ENCODE data around the gene WWTR1. TPM values are rescaled to one million over a fixed set of nuclear protein-coding genes. Genes with fewer than 3 reads are reported as not detected.

Gene WWTR1
- total RNA-seq, 2 donors from 2014 or later, result 17.3 to 18.5 TPM

DNA sequence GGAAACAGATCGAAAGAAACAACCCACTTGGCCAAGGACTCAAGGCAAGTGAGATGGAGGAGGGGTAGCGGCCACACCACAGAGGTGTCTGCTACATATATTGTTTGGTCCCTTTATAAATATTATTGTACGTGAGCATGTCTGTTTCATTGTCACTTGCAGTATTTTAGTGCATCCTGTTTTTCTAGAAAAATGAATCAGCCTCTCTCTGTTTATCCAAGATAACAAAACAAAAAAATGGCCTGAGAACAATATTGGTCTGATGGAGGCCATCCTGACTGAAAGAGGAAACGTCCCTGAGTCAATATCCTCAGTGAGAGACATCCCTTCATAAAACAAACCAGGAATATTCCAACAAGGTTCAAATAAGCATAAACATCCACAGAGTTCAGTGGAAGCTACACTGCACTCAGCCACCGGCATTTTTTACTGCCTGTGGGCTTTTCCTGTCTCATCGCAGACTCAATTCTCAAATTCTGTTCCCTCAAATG, 42.0 kb downstream of the WWTR1 start:
- H3K4me1 ChIP-seq (ENCODE audit: control insufficient read depth, insufficient read depth, low read length), result peaks cover 12% of the 10 kb centered on the region
- peaks cover 3% of the 10 kb centered on the region for H3K36me3 ChIP-seq (ENCODE audit: control insufficient read depth, insufficient read depth, low read length)
- peaks cover 36% of the 10 kb centered on the region for H3K4me1 Mint-ChIP-seq
- H3K27me3 ChIP-seq (ENCODE audit: control insufficient read depth, insufficient read depth, low read length, poor library complexity, severe bottlenecking), result no peaks in the 10 kb centered on the region
- no peaks in the 10 kb centered on the region for H3K9me3 Mint-ChIP-seq
- H3K4me3 Mint-ChIP-seq, result no peak overlapping the region
- H3K9ac ChIP-seq (ENCODE audit: extremely low read depth, low read length, poor library complexity, severe bottlenecking), result no peak overlapping the region
- H3K36me3 Mint-ChIP-seq (ENCODE audit: low read depth), result no peaks in the 10 kb centered on the region
- H3K27ac ChIP-seq (ENCODE audit: low read depth, low read length), result no peak overlapping the region
- WGBS, 2 experiments (ENCODE audit: insufficient coverage in 1 of 2, insufficient read length in 1 of 2), result 95 to 97% methylated on average over 5 to 6 of the region's 6 CpGs
- H3K27ac Mint-ChIP-seq, result peak overlapping the region; percentile 71
- H3K9me3 ChIP-seq (ENCODE audit: control insufficient read depth, low read length), result no peaks in the 10 kb centered on the region
- no peak for DNase-seq
- H3K4me3 ChIP-seq (ENCODE audit: low read length), result no peak overlapping the region
- H3K27me3 Mint-ChIP-seq (ENCODE audit: insufficient read depth), result no peaks in the 10 kb centered on the region
- TF ChIP-seq, protein P1, sequence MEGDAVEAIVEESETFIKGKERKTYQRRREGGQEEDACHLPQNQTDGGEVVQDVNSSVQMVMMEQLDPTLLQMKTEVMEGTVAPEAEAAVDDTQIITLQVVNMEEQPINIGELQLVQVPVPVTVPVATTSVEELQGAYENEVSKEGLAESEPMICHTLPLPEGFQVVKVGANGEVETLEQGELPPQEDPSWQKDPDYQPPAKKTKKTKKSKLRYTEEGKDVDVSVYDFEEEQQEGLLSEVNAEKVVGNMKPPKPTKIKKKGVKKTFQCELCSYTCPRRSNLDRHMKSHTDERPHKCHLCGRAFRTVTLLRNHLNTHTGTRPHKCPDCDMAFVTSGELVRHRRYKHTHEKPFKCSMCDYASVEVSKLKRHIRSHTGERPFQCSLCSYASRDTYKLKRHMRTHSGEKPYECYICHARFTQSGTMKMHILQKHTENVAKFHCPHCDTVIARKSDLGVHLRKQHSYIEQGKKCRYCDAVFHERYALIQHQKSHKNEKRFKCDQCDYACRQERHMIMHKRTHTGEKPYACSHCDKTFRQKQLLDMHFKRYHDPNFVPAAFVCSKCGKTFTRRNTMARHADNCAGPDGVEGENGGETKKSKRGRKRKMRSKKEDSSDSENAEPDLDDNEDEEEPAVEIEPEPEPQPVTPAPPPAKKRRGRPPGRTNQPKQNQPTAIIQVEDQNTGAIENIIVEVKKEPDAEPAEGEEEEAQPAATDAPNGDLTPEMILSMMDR (conservative IDR thresholded peaks at IDR 0.05), result no peak

DNA sequence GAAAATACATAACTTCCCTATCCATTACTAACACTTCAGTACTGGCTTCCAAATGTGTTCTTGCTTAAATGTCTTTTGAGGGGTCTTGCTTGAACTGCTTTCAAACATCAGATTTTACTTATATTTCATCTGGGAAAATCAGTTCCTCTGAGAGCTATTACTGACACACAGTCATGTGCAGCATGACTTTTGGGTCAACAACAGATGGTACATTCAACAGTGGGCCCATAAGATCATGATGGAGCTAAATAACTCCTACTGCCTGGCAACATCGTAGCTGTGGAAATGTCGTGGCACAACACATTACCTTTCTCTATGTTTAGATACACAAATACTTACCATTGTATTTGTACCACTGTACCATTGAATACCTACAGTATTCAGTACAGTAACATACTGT, 43.8 kb downstream of the WWTR1 start:
- Mint-ChIP-seq H3K27ac (no peak overlapping the region), H3K9me3 (no peaks in the 10 kb centered on the region), H3K4me3 (no peak overlapping the region), H3K27me3 (ENCODE audit: insufficient read depth) (no peaks in the 10 kb centered on the region), H3K36me3 (ENCODE audit: low read depth) (no peaks in the 10 kb centered on the region), H3K4me1 (peaks cover 31% of the 10 kb centered on the region)
- H3K9ac ChIP-seq (ENCODE audit: extremely low read depth, low read length, poor library complexity, severe bottlenecking), result no peak overlapping the region
- no peak for DNase-seq
- H3K36me3 ChIP-seq (ENCODE audit: control insufficient read depth, insufficient read depth, low read length), result peaks cover 3% of the 10 kb centered on the region
- H3K4me3 ChIP-seq (ENCODE audit: low read length), result no peak overlapping the region
- WGBS, 2 experiments (ENCODE audit: insufficient coverage in 1 of 2, insufficient read length in 1 of 2), result 97 to 100% methylated on average over 1 to 2 of the region's 2 CpGs
- no peaks in the 10 kb centered on the region for H3K9me3 ChIP-seq (ENCODE audit: control insufficient read depth, low read length)
- TF ChIP-seq, protein P1 (conservative IDR thresholded peaks at IDR 0.05), result no peak
- no peaks in the 10 kb centered on the region for H3K27me3 ChIP-seq (ENCODE audit: control insufficient read depth, insufficient read depth, low read length, poor library complexity, severe bottlenecking)
- H3K4me1 ChIP-seq (ENCODE audit: control insufficient read depth, insufficient read depth, low read length), result peaks cover 3% of the 10 kb centered on the region
- no peak overlapping the region for H3K27ac ChIP-seq (ENCODE audit: low read depth, low read length)

GRCh38 chr3:149612456-149612855, 45.4 kb downstream of the WWTR1 start:
- no peak for DNase-seq
- Mint-ChIP-seq H3K36me3 (ENCODE audit: low read depth) (peaks cover 3% of the 10 kb centered on the region), H3K27ac (no peak overlapping the region), H3K9me3 (no peaks in the 10 kb centered on the region), H3K27me3 (ENCODE audit: insufficient read depth) (no peaks in the 10 kb centered on the region), H3K4me1 (peaks cover 21% of the 10 kb centered on the region), H3K4me3 (no peak overlapping the region)
- H3K9ac ChIP-seq (ENCODE audit: extremely low read depth, low read length, poor library complexity, severe bottlenecking), result no peak overlapping the region
- H3K27ac ChIP-seq (ENCODE audit: low read depth, low read length), result no peak overlapping the region
- no peaks in the 10 kb centered on the region for H3K27me3 ChIP-seq (ENCODE audit: control insufficient read depth, insufficient read depth, low read length, poor library complexity, severe bottlenecking)
- peaks cover 3% of the 10 kb centered on the region for H3K36me3 ChIP-seq (ENCODE audit: control insufficient read depth, insufficient read depth, low read length)
- H3K4me1 ChIP-seq (ENCODE audit: control insufficient read depth, insufficient read depth, low read length), result no peaks in the 10 kb centered on the region
- 89 to 96% methylated on average over 4 of the region's 4 CpGs for WGBS, 2 experiments (ENCODE audit: insufficient coverage in 1 of 2, insufficient read length in 1 of 2)
- TF ChIP-seq, protein P1 (conservative IDR thresholded peaks at IDR 0.05), result no peak
- no peak overlapping the region for H3K4me3 ChIP-seq (ENCODE audit: low read length)
- no peaks in the 10 kb centered on the region for H3K9me3 ChIP-seq (ENCODE audit: control insufficient read depth, low read length)

Measured in endodermal cell (in vitro differentiated cells).